DND-41 (cell line): ENCODE measurements around the gene ERBB4.

Experiments
- CTCF ChIP-seq: IDR thresholded peaks from 2 replicates; pipeline ENCODE4 v1.5.1; 2012; ENCODE audit warnings: borderline replicate concordance, low read length, moderate library complexity, mild to moderate bottlenecking; ENCODE audit not compliant: poor library complexity, severe bottlenecking; ENCODE audit errors: extremely low read depth
- EZH2 ChIP-seq: IDR thresholded peaks from 3 replicates; pipeline ENCODE4 v1.6.1; 2012; ENCODE audit warnings: borderline replicate concordance, low read depth, mild to moderate bottlenecking, moderate library complexity, low read length, inconsistent platforms; ENCODE audit not compliant: severe bottlenecking

- TF ChIP-seq CTCF: no peak
- TF ChIP-seq EZH2: no peak
These were observed 384.7 kb downstream of the ERBB4 start for GRCh38 chr2:212153923-212154322.
